SK-N-MC (cell line): Measurements from ENCODE around the gene TMEM30B.

ENCODE experiments used
- EZH2 ChIP-seq: fragments of 200-600 bp; sonication (generic); IDR thresholded peaks from one replicate; pipeline ENCODE4 v1.6.1; 2017; ENCODE audit warnings: antibody characterized with exemption
- POLR2AphosphoS5 ChIP-seq: IDR thresholded peaks from 2 replicates; pipeline ENCODE4 v1.6.1; 2012; ENCODE audit warnings: mild to moderate bottlenecking, low read depth, low read length, borderline replicate concordance

GRCh38 chr14:61326146-61326545, 45.0 kb upstream of the TMEM30B start:
- TF ChIP-seq EZH2 (no peak), POLR2AphosphoS5 (no peak)
